Measurements from ENCODE around the gene FRMD4B.

FRMD4B gene

DNA sequence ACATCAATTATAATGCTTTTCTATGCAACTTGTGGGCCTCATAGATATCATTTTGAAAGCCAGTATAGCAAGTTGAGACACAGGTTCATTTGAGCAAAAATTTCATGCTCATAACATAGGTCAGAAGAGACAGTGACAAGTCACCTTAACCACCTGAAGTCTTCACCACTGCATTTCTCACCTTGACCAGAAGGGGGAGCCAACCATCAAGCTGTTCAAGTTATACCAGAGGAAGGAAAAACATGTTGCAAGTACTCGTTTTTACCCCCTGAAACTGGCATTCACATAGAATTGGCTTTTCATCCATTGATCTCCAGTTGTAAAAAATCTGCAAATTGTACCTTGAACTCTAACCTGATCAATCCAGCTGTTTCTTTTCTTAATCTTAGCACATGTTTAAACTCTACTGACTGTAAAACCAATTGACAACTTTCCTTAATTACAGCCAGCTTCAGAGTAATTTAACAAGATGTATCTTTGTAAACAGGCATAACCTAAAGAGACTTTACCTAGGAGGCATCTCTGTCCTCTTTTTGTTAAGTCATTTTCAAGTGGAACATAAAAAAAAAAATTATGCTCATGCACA lies 264.9 kb downstream of the FRMD4B start:
- no peak for DNase-seq

Data from 8988T (cell line).